HepG2 (cell line): ENCODE results near the gene BPIFB6. TPM values are rescaled to one million over a fixed set of nuclear protein-coding genes. Genes with fewer than 3 reads are reported as not detected.

ENCODE experiments used
- CENPX ChIP-seq: sonication (generic); formaldehyde crosslinking; IDR thresholded peaks from 2 replicates; pipeline ENCODE4 v1.9.0; 2021; ENCODE audit warnings: mild to moderate bottlenecking, missing genetic modification reagents, moderate library complexity
- ISX ChIP-seq: sonication (generic); formaldehyde crosslinking; conservative IDR thresholded peaks from 2 replicates; pipeline ENCODE4 v1.5.0; 2020; ENCODE audit warnings: missing genetic modification reagents
- MAFF ChIP-seq: IDR thresholded peaks from 2 replicates; pipeline ENCODE4 v1.6.1; 2011; ENCODE audit warnings: low read depth, low read length, improper control_type of control experiment
- MED1 ChIP-seq: sonication (generic); formaldehyde crosslinking; IDR thresholded peaks from 2 replicates; pipeline ENCODE4 v1.4.0; 2020; ENCODE audit warnings: missing genetic modification reagents
- NFYB ChIP-seq: sonication (generic); formaldehyde crosslinking; IDR thresholded peaks from 2 replicates; pipeline ENCODE4 v1.4.0; 2020; ENCODE audit warnings: missing genetic modification reagents
- NFYC ChIP-seq: IDR thresholded peaks from 2 replicates; pipeline ENCODE4 v1.6.1; 2016; ENCODE audit warnings: missing genetic modification reagents, missing compliant biosample characterization
- NR1H2 ChIP-seq: sonication (generic); formaldehyde crosslinking; IDR thresholded peaks from 2 replicates; pipeline ENCODE4 v1.8.1; 2022; ENCODE audit warnings: low read depth, missing genetic modification reagents, borderline replicate concordance
- PHF8 ChIP-seq: sonication (generic); formaldehyde crosslinking; IDR thresholded peaks from 2 replicates; pipeline ENCODE4 v1.5.0; 2020; ENCODE audit warnings: missing genetic modification reagents
- PITX1 ChIP-seq: sonication (generic); formaldehyde crosslinking; IDR thresholded peaks from 2 replicates; pipeline ENCODE4 v1.5.1; 2020; ENCODE audit warnings: mild to moderate bottlenecking, missing genetic modification reagents
- SAP130 ChIP-seq: IDR thresholded peaks from 2 replicates; pipeline ENCODE4 v1.6.1; 2016; ENCODE audit warnings: low read depth
- TEAD2 ChIP-seq: sonication (generic); formaldehyde crosslinking; IDR thresholded peaks from 2 replicates; pipeline ENCODE4 v1.9.0; 2021; ENCODE audit warnings: missing genetic modification reagents
- YEATS4 ChIP-seq: sonication (generic); formaldehyde crosslinking; IDR thresholded peaks from 2 replicates; pipeline ENCODE4 v1.4.0; 2020; ENCODE audit warnings: missing genetic modification reagents, borderline replicate concordance
- ZNF263 ChIP-seq: sonication (generic); formaldehyde crosslinking; IDR thresholded peaks from 2 replicates; pipeline ENCODE4 v1.4.0; 2020; ENCODE audit warnings: missing genetic modification reagents
- ZNF326 ChIP-seq: sonication (generic); formaldehyde crosslinking; IDR thresholded peaks from 2 replicates; pipeline ENCODE4 v1.4.0; 2020; ENCODE audit warnings: missing genetic modification reagents, borderline replicate concordance
- ZNF547 ChIP-seq: sonication (generic); formaldehyde crosslinking; IDR thresholded peaks from 2 replicates; pipeline ENCODE4 v1.5.1; 2020; ENCODE audit warnings: mild to moderate bottlenecking, missing genetic modification reagents
- ZNF557 ChIP-seq: sonication (generic); formaldehyde crosslinking; IDR thresholded peaks from 2 replicates; pipeline ENCODE4 v1.4.0; 2020; ENCODE audit warnings: missing genetic modification reagents
- ZNF660 ChIP-seq: sonication (generic); formaldehyde crosslinking; IDR thresholded peaks from 2 replicates; pipeline ENCODE4 v1.5.1; 2020; ENCODE audit warnings: mild to moderate bottlenecking, low read depth, missing genetic modification reagents, borderline replicate concordance
- ZSCAN31 ChIP-seq: sonication (generic); formaldehyde crosslinking; IDR thresholded peaks from 2 replicates; pipeline ENCODE4 v1.5.0; 2020; ENCODE audit warnings: low read depth, mild to moderate bottlenecking, missing genetic modification reagents
- ZZZ3 ChIP-seq: sonication (generic); formaldehyde crosslinking; IDR thresholded peaks from 2 replicates; pipeline ENCODE4 v1.4.0; 2020; ENCODE audit warnings: missing genetic modification reagents, mild to moderate bottlenecking, borderline replicate concordance
- polyA plus RNA-seq, 8 experiments: library from polyadenylated mRNA; depleted of rRNA in 3 of 8; stranded (reverse) in 7 of 8; unstranded in 1 of 8; fragments of >200 nt; fragmentation: Illumina TruSeq in 4 of 8; extraction: Trizol in 4 of 8; gene quantifications; 2 replicates each; pipeline versions ENCODE4 v1.2.1 to v1.2.3, GENCODE V29; 2011 to 2016; ENCODE audit warnings: low read depth in 4 of 8, missing spikeins in 1 of 8, mixed read lengths in 1 of 8; ENCODE audit not compliant: insufficient read depth in 1 of 8
- total RNA-seq, 5 experiments: library from RNA; depleted of rRNA; stranded (reverse); fragments of >200 nt; fragmentation: Illumina TruSeq; extraction: Trizol; gene quantifications; 2 replicates each; pipeline ENCODE4 v1.2.3, GENCODE V29; 2016; ENCODE audit warnings: low read depth in 1 of 5
- TF ChIP-seq, protein P1 (sequence below): sonication (generic); formaldehyde crosslinking; IDR thresholded peaks from 2 replicates; pipeline ENCODE4 v1.4.0; 2020; ENCODE audit warnings: mild to moderate bottlenecking, missing genetic modification reagents
- TF ChIP-seq, protein P2 (sequence below): sonication (generic); formaldehyde crosslinking; IDR thresholded peaks from 2 replicates; pipeline ENCODE4 v1.5.1; 2020; ENCODE audit warnings: missing genetic modification reagents, mild to moderate bottlenecking, borderline replicate concordance
- TF ChIP-seq, protein P3 (sequence below): IDR thresholded peaks from 2 replicates; pipeline ENCODE4 v1.6.1; 2018; ENCODE audit warnings: missing genetic modification reagents, mild to moderate bottlenecking, missing compliant biosample characterization
- TF ChIP-seq, protein P4 (sequence below): sonication (generic); formaldehyde crosslinking; IDR thresholded peaks from 2 replicates; pipeline ENCODE4 v1.8.0; 2022; ENCODE audit warnings: missing genetic modification reagents, mild to moderate bottlenecking, moderate library complexity, borderline replicate concordance

The BPIFB6 gene
- total and polyA plus RNA-seq, 2 of the 13 experiments (the other 11 are each of a cell fraction or from before 2014, with no cell fraction given), result 0.13 to 1.7 TPM

DNA sequence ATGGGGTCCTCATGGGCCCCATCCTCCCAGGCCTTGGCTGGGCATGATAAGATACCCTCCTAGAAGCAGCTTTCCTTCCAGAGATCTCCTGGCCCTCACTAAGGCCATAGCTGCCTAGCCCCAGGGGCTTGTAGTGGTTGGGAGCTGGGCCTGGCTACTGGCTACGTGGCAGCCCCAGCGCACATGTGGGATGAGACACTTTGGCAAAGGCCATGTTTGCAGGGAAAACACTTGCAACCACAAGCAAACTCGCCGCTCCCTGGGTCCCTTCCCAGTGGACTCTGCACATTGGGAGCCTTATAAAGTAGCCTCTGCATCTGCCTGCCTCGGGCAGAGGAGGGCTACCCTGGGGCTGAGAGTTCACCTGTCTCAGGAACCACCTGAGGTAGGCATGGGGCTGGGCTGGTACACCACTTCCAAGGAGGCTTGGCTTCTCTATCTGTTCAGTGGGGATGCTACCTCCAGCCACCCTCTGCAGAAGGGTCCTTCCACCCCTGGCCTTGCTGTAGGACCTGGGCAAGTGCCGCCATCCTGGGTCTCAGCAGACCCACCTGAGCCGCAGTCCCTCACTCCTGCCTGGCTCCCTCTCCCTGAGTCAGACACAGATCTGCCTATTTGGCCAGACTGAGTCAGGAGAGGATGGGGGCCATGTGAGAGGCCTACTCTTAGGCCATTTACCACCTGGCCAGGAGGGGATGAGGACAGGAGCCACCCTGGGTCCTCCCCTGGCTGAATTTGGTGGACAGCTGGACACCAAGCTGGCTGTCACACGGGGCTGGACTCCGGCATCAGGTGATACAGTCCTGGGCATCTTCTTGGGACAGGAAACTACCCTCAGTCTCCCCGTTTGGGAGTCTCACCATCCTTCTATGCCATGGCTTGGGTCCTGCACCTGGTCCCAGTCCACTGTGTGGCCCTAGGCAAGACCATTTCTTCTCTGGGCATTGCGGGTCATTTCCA, 23.8 kb upstream of the BPIFB6 start, which contains the start of gene BPIFB2 (continued):
- TF ChIP-seq, protein P1, sequence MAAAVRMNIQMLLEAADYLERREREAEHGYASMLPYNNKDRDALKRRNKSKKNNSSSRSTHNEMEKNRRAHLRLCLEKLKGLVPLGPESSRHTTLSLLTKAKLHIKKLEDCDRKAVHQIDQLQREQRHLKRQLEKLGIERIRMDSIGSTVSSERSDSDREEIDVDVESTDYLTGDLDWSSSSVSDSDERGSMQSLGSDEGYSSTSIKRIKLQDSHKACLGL (CRISPR knock-in tag), result peak; percentile 73; the same call in 1 of the 2 replicates
- TF ChIP-seq ZSCAN31 (CRISPR knock-in tag), result peak; percentile 99
- TF ChIP-seq YEATS4, result peak; percentile 99
- TF ChIP-seq NR1H2 (CRISPR knock-in tag), result peak; percentile 88; the same call in 1 of the 2 replicates
- TF ChIP-seq NFYB, result peak; percentile 61
- no peak for TF ChIP-seq CENPX (CRISPR knock-in tag)
- no peak for TF ChIP-seq ZNF326
- TF ChIP-seq, protein P2, sequence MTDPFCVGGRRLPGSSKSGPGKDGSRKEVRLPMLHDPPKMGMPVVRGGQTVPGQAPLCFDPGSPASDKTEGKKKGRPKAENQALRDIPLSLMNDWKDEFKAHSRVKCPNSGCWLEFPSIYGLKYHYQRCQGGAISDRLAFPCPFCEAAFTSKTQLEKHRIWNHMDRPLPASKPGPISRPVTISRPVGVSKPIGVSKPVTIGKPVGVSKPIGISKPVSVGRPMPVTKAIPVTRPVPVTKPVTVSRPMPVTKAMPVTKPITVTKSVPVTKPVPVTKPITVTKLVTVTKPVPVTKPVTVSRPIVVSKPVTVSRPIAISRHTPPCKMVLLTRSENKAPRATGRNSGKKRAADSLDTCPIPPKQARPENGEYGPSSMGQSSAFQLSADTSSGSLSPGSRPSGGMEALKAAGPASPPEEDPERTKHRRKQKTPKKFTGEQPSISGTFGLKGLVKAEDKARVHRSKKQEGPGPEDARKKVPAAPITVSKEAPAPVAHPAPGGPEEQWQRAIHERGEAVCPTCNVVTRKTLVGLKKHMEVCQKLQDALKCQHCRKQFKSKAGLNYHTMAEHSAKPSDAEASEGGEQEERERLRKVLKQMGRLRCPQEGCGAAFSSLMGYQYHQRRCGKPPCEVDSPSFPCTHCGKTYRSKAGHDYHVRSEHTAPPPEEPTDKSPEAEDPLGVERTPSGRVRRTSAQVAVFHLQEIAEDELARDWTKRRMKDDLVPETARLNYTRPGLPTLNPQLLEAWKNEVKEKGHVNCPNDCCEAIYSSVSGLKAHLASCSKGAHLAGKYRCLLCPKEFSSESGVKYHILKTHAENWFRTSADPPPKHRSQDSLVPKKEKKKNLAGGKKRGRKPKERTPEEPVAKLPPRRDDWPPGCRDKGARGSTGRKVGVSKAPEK (CRISPR knock-in tag), result no peak; the same call in none of the 2 replicates
- TF ChIP-seq ZZZ3 (CRISPR knock-in tag), result peak; percentile 86
- TF ChIP-seq MED1, result peak; percentile 97
- TF ChIP-seq, protein P3, sequence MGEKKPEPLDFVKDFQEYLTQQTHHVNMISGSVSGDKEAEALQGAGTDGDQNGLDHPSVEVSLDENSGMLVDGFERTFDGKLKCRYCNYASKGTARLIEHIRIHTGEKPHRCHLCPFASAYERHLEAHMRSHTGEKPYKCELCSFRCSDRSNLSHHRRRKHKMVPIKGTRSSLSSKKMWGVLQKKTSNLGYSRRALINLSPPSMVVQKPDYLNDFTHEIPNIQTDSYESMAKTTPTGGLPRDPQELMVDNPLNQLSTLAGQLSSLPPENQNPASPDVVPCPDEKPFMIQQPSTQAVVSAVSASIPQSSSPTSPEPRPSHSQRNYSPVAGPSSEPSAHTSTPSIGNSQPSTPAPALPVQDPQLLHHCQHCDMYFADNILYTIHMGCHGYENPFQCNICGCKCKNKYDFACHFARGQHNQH, result peak; percentile 88
- TF ChIP-seq ZNF547, result peak; percentile 93
- TF ChIP-seq, protein P4, sequence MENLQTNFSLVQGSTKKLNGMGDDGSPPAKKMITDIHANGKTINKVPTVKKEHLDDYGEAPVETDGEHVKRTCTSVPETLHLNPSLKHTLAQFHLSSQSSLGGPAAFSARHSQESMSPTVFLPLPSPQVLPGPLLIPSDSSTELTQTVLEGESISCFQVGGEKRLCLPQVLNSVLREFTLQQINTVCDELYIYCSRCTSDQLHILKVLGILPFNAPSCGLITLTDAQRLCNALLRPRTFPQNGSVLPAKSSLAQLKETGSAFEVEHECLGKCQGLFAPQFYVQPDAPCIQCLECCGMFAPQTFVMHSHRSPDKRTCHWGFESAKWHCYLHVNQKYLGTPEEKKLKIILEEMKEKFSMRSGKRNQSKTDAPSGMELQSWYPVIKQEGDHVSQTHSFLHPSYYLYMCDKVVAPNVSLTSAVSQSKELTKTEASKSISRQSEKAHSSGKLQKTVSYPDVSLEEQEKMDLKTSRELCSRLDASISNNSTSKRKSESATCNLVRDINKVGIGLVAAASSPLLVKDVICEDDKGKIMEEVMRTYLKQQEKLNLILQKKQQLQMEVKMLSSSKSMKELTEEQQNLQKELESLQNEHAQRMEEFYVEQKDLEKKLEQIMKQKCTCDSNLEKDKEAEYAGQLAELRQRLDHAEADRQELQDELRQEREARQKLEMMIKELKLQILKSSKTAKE, result peak; percentile 91
- peak; percentile 57; the same call in 1 of the 2 replicates for TF ChIP-seq NFYC (CRISPR knock-in tag)
- peak; percentile 71 for TF ChIP-seq PITX1 (CRISPR knock-in tag)
- peak; percentile 64; the same call in 1 of the 2 replicates for TF ChIP-seq PHF8 (CRISPR knock-in tag)
- no peak for TF ChIP-seq ISX (CRISPR knock-in tag)
- TF ChIP-seq MAFF, result 0 out of 2 replicates have a peak, but pooled peaks have one; percentile 10
- peak; percentile 69; the same call in 1 of the 2 replicates for TF ChIP-seq ZNF263 (CRISPR knock-in tag)
- no peak for TF ChIP-seq ZNF660
- TF ChIP-seq TEAD2 (CRISPR knock-in tag), result no peak
- peak; percentile 88 for TF ChIP-seq SAP130 (CRISPR knock-in tag)
- TF ChIP-seq ZNF557 (CRISPR knock-in tag), result peak; percentile 94
